ENCODE data around the gene TNNC1. TPM values are rescaled to one million over a fixed set of nuclear protein-coding genes. Genes with fewer than 3 reads are reported as not detected.

TNNC1 gene
- total RNA-seq, 4 donors from 2014 or later = 5,017 to 11,453 (median 7,253) TPM

DNA sequence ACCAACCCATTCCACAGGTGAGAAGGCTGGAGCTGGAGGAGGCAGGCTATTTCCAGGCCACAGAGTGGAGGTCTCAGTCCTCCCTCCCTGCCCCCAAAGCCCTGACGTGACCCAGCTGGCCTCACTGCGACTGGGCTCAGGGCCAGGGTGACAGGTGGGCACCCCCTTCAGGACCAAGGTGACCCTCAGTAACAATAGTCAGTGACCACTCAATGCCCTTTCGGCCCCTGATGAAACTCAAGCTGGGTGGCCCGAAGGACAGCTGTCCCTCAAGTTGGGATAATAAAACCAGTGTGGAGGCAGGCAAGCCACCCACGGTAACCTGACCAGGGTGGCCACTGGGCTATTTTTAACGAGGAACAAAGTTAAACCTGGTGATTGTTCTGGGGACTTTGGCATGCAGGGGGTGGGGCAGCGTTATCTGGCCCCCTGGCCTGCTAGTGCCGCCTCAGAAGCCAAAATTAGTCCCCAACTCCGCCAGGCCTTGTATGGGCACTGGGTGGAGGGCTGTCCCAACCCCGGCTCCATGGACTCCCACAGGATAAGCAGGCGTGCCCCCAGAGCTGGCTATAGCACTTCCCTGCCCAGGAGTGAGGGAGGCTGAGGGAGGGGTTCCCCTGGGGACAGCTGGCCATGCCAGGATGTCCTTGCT is 1.1 kb downstream of the TNNC1 start:
- H3K4me1 ChIP-seq = peaks cover 47 to 56% of the 10 kb centered on the region in 2 donors
- intact Hi-C loops (cut with DNase I; ENCODE audit: low total_unique reads) = loop anchor here (5.0 to 10.0 kb wide), 4 partner anchors 85 to 392 kb away; partner anchors contain the start of genes GLYCTK, TWF2 and UQCC5

DNA sequence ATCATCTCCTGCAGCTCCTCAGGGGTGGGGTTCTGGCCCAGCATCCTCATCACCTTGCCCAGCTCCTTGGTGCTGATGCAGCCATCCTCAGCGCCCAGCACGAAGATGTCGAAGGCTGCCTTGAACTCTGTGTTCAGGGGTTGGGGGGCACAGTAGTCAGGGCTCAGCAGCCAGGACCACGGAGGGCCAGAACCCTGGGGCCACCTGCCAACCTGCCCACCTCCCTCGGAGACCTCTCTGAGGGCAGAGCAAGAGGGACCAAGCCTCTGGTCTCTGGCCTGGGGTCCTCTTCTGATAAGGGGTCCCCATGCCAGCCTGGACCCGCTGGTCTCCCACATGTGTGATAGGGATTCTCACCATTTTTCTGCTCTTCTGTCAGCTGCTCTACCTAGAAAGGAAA is 1.7 kb downstream of the TNNC1 start:
- H3K27ac ChIP-seq = peak overlapping the region; percentile 94 to 99 (median 97)
- ATAC-seq (no peak), DNase-seq (no peak)
- intact Hi-C loops (cut with DNase I; ENCODE audit: low total_unique reads) (loop anchor here (5.0 to 10.0 kb wide), 4 partner anchors 85 to 393 kb away; partner anchors contain the start of genes GLYCTK, TWF2 and UQCC5), in situ Hi-C loops (cut with MboI; ENCODE audit: low sequenced_read_pairs in 4 of 4) (no loop called here)
- peak overlapping the region; percentile 17 to 95 (median 55) for H3K4me3 ChIP-seq
- no peaks in the 10 kb centered on the region for H3K36me3 ChIP-seq
- H3K4me1 ChIP-seq = peaks cover 44 to 56% of the 10 kb centered on the region in 2 donors
- TF ChIP-seq POLR2A (IDR thresholded peaks at IDR 0.05) = no peak
- TF ChIP-seq, protein P1, sequence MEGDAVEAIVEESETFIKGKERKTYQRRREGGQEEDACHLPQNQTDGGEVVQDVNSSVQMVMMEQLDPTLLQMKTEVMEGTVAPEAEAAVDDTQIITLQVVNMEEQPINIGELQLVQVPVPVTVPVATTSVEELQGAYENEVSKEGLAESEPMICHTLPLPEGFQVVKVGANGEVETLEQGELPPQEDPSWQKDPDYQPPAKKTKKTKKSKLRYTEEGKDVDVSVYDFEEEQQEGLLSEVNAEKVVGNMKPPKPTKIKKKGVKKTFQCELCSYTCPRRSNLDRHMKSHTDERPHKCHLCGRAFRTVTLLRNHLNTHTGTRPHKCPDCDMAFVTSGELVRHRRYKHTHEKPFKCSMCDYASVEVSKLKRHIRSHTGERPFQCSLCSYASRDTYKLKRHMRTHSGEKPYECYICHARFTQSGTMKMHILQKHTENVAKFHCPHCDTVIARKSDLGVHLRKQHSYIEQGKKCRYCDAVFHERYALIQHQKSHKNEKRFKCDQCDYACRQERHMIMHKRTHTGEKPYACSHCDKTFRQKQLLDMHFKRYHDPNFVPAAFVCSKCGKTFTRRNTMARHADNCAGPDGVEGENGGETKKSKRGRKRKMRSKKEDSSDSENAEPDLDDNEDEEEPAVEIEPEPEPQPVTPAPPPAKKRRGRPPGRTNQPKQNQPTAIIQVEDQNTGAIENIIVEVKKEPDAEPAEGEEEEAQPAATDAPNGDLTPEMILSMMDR (IDR thresholded peaks at IDR 0.05 in 4 of 5, conservative IDR thresholded peaks at IDR 0.05 in 1 of 5) = no peak
- H3K9me3 ChIP-seq = no peaks in the 10 kb centered on the region
- no peaks in the 10 kb centered on the region for H3K27me3 ChIP-seq

More for the DNA sequence above, 1.1 kb downstream of the TNNC1 start:
- Histone ChIP-seq H3K36me3 (peaks cover 0 to under 1% of the 10 kb centered on the region in 2 donors), H3K4me3 (peak overlapping the region; percentile 44 to 95 (median 76)), H3K27me3 (no peaks in the 10 kb centered on the region), H3K27ac (peak overlapping the region; percentile 94 to 99 (median 97)), H3K9me3 (no peaks in the 10 kb centered on the region)
- in situ Hi-C loops (cut with MboI; ENCODE audit: low sequenced_read_pairs in 4 of 4) = no loop called here
- TF ChIP-seq, protein P1 (IDR thresholded peaks at IDR 0.05 in 4 of 5, conservative IDR thresholded peaks at IDR 0.05 in 1 of 5) = no peak
- TF ChIP-seq POLR2A (IDR thresholded peaks at IDR 0.05) = peak; percentile 69 to 84
- DNase-seq (peak; percentile 69 to 95), ATAC-seq (peak; percentile 49 to 52)

DNA sequence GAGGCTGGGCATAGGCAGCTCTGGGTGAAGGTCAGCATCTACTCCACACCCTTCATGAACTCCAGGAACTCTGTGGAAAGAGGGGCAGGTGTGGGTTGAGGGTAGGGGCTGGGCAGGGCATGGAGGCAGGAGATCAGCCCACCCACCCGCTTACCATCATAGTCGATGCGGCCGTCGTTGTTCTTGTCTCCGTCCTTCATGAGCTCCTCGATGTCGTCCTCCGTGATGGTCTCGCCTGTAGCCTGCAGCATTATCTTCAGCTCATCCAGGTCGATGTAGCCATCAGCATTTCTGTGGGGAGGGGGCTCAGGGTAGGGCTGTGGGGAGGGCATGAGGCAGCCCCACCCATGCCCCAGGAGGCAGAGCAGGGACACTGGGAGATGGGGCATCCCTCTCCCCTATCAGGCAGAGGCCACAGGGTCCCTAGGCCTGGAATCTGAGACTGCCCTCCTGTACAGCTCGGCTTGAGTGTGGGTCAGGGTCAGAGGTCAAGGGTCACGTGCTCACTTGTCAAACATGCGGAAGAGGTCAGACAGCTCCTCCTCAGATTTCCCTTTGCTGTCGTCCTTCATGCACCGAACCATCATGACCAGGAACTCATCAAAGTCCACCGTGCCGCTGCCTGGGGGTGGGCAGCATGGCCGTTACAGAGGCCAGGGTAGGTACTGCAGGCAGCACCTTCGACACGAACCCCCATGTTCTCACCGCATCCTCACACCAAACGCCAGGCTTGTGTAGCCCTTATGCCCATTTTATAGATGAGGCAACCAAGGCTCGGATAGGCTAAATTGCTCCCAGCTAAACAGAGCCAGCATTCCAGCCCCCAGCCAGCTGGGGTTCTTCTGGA is 2.4 kb downstream of the TNNC1 start:
- no peaks in the 10 kb centered on the region for H3K36me3 ChIP-seq
- TF ChIP-seq POLR2A (IDR thresholded peaks at IDR 0.05) = no peak
- TF ChIP-seq, protein P1 (IDR thresholded peaks at IDR 0.05 in 4 of 5, conservative IDR thresholded peaks at IDR 0.05 in 1 of 5) = peak in 4 of 5 experiments; percentile 24 to 46 (median 32)
- intact Hi-C loops (cut with DNase I; ENCODE audit: low total_unique reads) (loop anchor here (5.0 to 10.0 kb wide), 4 partner anchors 86 to 393 kb away; partner anchors contain the start of genes GLYCTK, TWF2 and UQCC5), in situ Hi-C loops (cut with MboI; ENCODE audit: low sequenced_read_pairs in 4 of 4) (no loop called here)
- H3K9me3 ChIP-seq = no peaks in the 10 kb centered on the region
- H3K27ac ChIP-seq = peak overlapping the region; percentile 94 to 99 (median 97)
- ATAC-seq (no peak), DNase-seq (no peak)
- H3K4me3 ChIP-seq = peak overlapping the region in 3 of 4 donors; percentile 17 to 95 (median 91)
- peaks cover 41 to 59% of the 10 kb centered on the region in 2 donors for H3K4me1 ChIP-seq
- no peaks in the 10 kb centered on the region for H3K27me3 ChIP-seq

DNA sequence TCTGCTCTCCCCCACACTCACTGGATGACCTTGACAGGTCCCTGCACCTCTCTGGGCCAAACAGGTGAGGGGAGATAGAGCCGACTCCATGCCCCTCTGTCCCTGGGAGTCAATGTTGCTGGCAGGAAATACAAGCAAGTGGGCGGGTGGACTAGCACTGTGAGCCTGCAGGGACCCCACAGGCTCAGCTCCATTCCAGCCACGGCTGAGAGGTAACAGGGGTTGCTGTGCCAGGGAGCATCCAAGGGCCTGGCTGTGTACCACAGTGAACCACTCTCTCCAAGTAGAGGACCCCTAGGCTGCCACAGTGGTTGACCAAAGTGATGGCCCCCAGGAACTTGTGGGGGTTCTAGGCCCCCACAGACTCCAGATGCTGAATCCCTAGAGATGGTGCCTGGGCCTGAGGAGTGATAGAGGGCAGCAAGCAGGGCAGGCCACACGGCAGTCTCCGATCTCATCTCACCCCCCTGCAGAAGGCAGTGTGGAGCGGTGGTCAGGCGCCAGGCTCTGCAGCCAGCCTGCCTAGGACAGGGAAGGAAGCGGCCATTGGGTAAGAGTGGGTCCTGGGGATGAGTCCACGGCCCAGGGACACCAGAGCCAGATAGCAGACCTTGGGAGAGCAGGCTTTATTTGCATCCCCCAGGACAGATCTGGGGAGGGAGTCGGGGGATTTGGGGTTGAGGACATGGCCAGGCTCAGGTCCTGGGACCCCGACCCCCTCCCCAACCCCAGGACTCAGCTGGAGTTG is 3.2 kb downstream of the TNNC1 start:
- Histone ChIP-seq H3K27me3 (no peaks in the 10 kb centered on the region), H3K4me3 (peak overlapping the region in 2 of 4 donors; percentile 91 to 95), H3K27ac (peak overlapping the region; percentile 94 to 99 (median 97)), H3K36me3 (no peaks in the 10 kb centered on the region), H3K9me3 (no peaks in the 10 kb centered on the region), H3K4me1 (peaks cover 37 to 55% of the 10 kb centered on the region in 2 donors)
- DNase-seq (no peak), ATAC-seq (peak in 1 of 2 donors; percentile 3)
- intact Hi-C loops (cut with DNase I; ENCODE audit: low total_unique reads) (loop anchor here (5.0 to 10.0 kb wide), 4 partner anchors 87 to 394 kb away; partner anchors contain the start of genes GLYCTK, TWF2 and UQCC5), in situ Hi-C loops (cut with MboI; ENCODE audit: low sequenced_read_pairs in 4 of 4) (no loop called here)
- TF ChIP-seq, protein P1 (IDR thresholded peaks at IDR 0.05 in 4 of 5, conservative IDR thresholded peaks at IDR 0.05 in 1 of 5) = no peak
